Activated CD4-positive, alpha-beta T cell treated with anti-CD3 and anti-CD28 coated beads, Interleukin-2, amount 10 ng/mL, durations not matched to agents 7 days and 5 days (primary cell): Measurements from ENCODE around the gene ENOPH1. TPM values are rescaled to one million over a fixed set of nuclear protein-coding genes. Genes with fewer than 3 reads are reported as not detected.
"Not testable (repeated sequence)": the region's sequence is repeated elsewhere in the genome, so short reads cannot be mapped to it uniquely, and the experiment has no call there.

Source experiments
- CTCF ChIA-PET: fragments of 350-600 bp; sonication (Branson Sonifier 250); formaldehyde crosslinking; loops from one replicate; lab custom pipeline; 2021; ENCODE audit warnings: antibody characterized with exemption; lab: Charles Lee
- POLR2A ChIA-PET: fragments of 350-600 bp; sonication (Branson Sonifier 250); formaldehyde crosslinking; loops from one replicate; lab custom pipeline; 2021; ENCODE audit warnings: antibody characterized with exemption; lab: Charles Lee
- DNase-seq: peaks from one replicate; pipeline ENCODE4 v3.0.0-alpha.2; 2020
- H3K27ac Mint-ChIP-seq: one replicate; pipeline ENCODE4 v1.8.0; 2021; ENCODE audit warnings: mild to moderate bottlenecking, moderate library complexity, mixed read lengths
- H3K27me3 Mint-ChIP-seq: one replicate; pipeline ENCODE4 v1.8.0; 2021; ENCODE audit warnings: mixed read lengths
- H3K36me3 Mint-ChIP-seq: one replicate; pipeline ENCODE4 v1.8.0; 2021; ENCODE audit warnings: low read depth, mixed read lengths
- H3K4me1 Mint-ChIP-seq: one replicate; pipeline ENCODE4 v1.8.0; 2021; ENCODE audit warnings: mixed read lengths
- H3K4me3 Mint-ChIP-seq: one replicate; pipeline ENCODE4 v1.8.0; 2021; ENCODE audit warnings: mild to moderate bottlenecking, moderate library complexity, mixed read lengths
- H3K9me3 Mint-ChIP-seq: one replicate; pipeline ENCODE4 v1.8.0; 2021; ENCODE audit warnings: mixed read lengths
- total RNA-seq, 2 experiments: library from RNA; stranded (reverse); gene quantifications; one replicate each; pipeline ENCODE4 v1.2.3, GENCODE V29; 2021

The ENOPH1 gene
- total RNA-seq, 2 experiments from 2014 or later = 32.7 to 34.6 TPM

- Mint-ChIP-seq H3K9me3 (no peaks in the 10 kb centered on the region), H3K4me1 (no peaks in the 10 kb centered on the region), H3K27ac (no peak overlapping the region), H3K27me3 (no peaks in the 10 kb centered on the region), H3K4me3 (no peak overlapping the region), H3K36me3 (peaks cover 54% of the 10 kb centered on the region)
- ChIA-PET CTCF (interaction anchor here (0.7 to 2.4 kb wide), 7 partner anchors 11 to 288 kb away, joined by 3 to 7 read pairs (median 4); no protein-coding TSS in a partner anchor), POLR2A (no interaction called here)
- DNase-seq = no peak
These were observed 20.8 kb downstream of the ENOPH1 start for GRCh38 chr4:82450966-82451755.

- Mint-ChIP-seq H3K27ac (no peak overlapping the region), H3K4me3 (no peak overlapping the region), H3K9me3 (no peaks in the 10 kb centered on the region), H3K27me3 (no peaks in the 10 kb centered on the region), H3K4me1 (no peaks in the 10 kb centered on the region), H3K36me3 (peaks cover 63% of the 10 kb centered on the region)
- DNase-seq = no peak
- POLR2A ChIA-PET = interaction anchor here (0.6 kb wide), 1 partner anchor 22 kb away, joined by 3 read pairs; no protein-coding TSS in a partner anchor
- CTCF ChIA-PET = interaction anchor here (1.0 to 2.4 kb wide), 5 partner anchors 13 to 287 kb away, joined by 4 to 7 read pairs (median 4); no protein-coding TSS in a partner anchor
These were observed 21.6 kb downstream of the ENOPH1 start for GRCh38 chr4:82452026-82452425.

GRCh38 chr4:82457266-82457665 lies 26.9 kb downstream of the ENOPH1 start:
- H3K9me3 Mint-ChIP-seq = no peaks in the 10 kb centered on the region
- DNase-seq = no peak
- no peaks in the 10 kb centered on the region for H3K27me3 Mint-ChIP-seq
- ChIA-PET POLR2A (no interaction called here), CTCF (no interaction called here)
- peaks cover 45% of the 10 kb centered on the region for H3K36me3 Mint-ChIP-seq
- H3K27ac Mint-ChIP-seq = no peak overlapping the region
- H3K4me3 Mint-ChIP-seq = no peak overlapping the region
- peaks cover 4% of the 10 kb centered on the region for H3K4me1 Mint-ChIP-seq

- ChIA-PET POLR2A (no interaction called here), CTCF (interaction anchor here (0.5 to 2.0 kb wide), 3 partner anchors 11 to 300 kb away, joined by 3 to 6 read pairs (median 4); no protein-coding TSS in a partner anchor)
- no peak for DNase-seq
- H3K4me1 Mint-ChIP-seq = peaks cover 4% of the 10 kb centered on the region
- H3K9me3 Mint-ChIP-seq = no peaks in the 10 kb centered on the region
- no peaks in the 10 kb centered on the region for H3K27me3 Mint-ChIP-seq
- H3K36me3 Mint-ChIP-seq = peaks cover 38% of the 10 kb centered on the region
- no peak overlapping the region for H3K27ac Mint-ChIP-seq
- H3K4me3 Mint-ChIP-seq = no peak overlapping the region
These were observed 28.3 kb downstream of the ENOPH1 start for GRCh38 chr4:82458729-82459128.

- ChIA-PET POLR2A (no interaction called here), CTCF (interaction anchor here (0.7 to 1.6 kb wide), 4 partner anchors 11 to 39 kb away, joined by 3 to 4 read pairs (median 3); no protein-coding TSS in a partner anchor)
- H3K36me3 Mint-ChIP-seq = peaks cover 27% of the 10 kb centered on the region
- no peak overlapping the region for H3K27ac Mint-ChIP-seq
- no peak overlapping the region for H3K4me3 Mint-ChIP-seq
- H3K9me3 Mint-ChIP-seq = no peaks in the 10 kb centered on the region
- no peaks in the 10 kb centered on the region for H3K27me3 Mint-ChIP-seq
- no peak for DNase-seq
- H3K4me1 Mint-ChIP-seq = peaks cover 4% of the 10 kb centered on the region
These were observed 31.3 kb downstream of the ENOPH1 start for GRCh38 chr4:82461710-82462109.

GRCh38 chr4:82462415-82462831 lies 32.0 kb downstream of the ENOPH1 start:
- Mint-ChIP-seq H3K4me3 (no peak overlapping the region), H3K27me3 (no peaks in the 10 kb centered on the region), H3K36me3 (peaks cover 22% of the 10 kb centered on the region), H3K27ac (no peak overlapping the region), H3K9me3 (no peaks in the 10 kb centered on the region), H3K4me1 (peaks cover 4% of the 10 kb centered on the region)
- ChIA-PET CTCF (interaction anchor here (0.5 to 1.6 kb wide), 4 partner anchors 23 to 38 kb away, joined by 3 to 4 read pairs (median 4); no protein-coding TSS in a partner anchor), POLR2A (no interaction called here)
- DNase-seq = peak; percentile 90

GRCh38 chr4:82463221-82463620 lies 32.8 kb downstream of the ENOPH1 start:
- no peaks in the 10 kb centered on the region for H3K27me3 Mint-ChIP-seq
- H3K4me1 Mint-ChIP-seq = peaks cover 4% of the 10 kb centered on the region
- no peak for DNase-seq
- CTCF ChIA-PET = interaction anchor here (1.6 kb wide), 1 partner anchor 24 kb away, joined by 4 read pairs; no protein-coding TSS in a partner anchor
- no peak overlapping the region for H3K4me3 Mint-ChIP-seq
- H3K27ac Mint-ChIP-seq = no peak overlapping the region
- POLR2A ChIA-PET = no interaction called here
- H3K9me3 Mint-ChIP-seq = no peaks in the 10 kb centered on the region
- H3K36me3 Mint-ChIP-seq = peaks cover 18% of the 10 kb centered on the region

GRCh38 chr4:82467471-82467870 lies 37.1 kb downstream of the ENOPH1 start:
- CTCF ChIA-PET = interaction anchor here (1.2 kb wide), 2 partner anchors 18 to 38 kb away, joined by 3 to 4 read pairs; no protein-coding TSS in a partner anchor
- DNase-seq = no peak
- no peak overlapping the region for H3K27ac Mint-ChIP-seq
- no peak overlapping the region for H3K4me3 Mint-ChIP-seq
- H3K9me3 Mint-ChIP-seq = no peaks in the 10 kb centered on the region
- no peaks in the 10 kb centered on the region for H3K4me1 Mint-ChIP-seq
- POLR2A ChIA-PET = no interaction called here
- peaks cover 12% of the 10 kb centered on the region for H3K36me3 Mint-ChIP-seq
- H3K27me3 Mint-ChIP-seq = no peaks in the 10 kb centered on the region

- Mint-ChIP-seq H3K27me3 (no peaks in the 10 kb centered on the region), H3K4me3 (no peak overlapping the region), H3K36me3 (peaks cover 9% of the 10 kb centered on the region), H3K9me3 (no peaks in the 10 kb centered on the region), H3K27ac (peak overlapping the region; percentile 25), H3K4me1 (no peaks in the 10 kb centered on the region)
- no peak for DNase-seq
- POLR2A ChIA-PET = no interaction called here
- CTCF ChIA-PET = interaction anchor here (0.8 to 1.2 kb wide), 2 partner anchors 25 to 234 kb away, joined by 3 to 7 read pairs; no protein-coding TSS in a partner anchor
These were observed 39.5 kb downstream of the ENOPH1 start for GRCh38 chr4:82469791-82470345.

- H3K27ac Mint-ChIP-seq, H3K4me1 Mint-ChIP-seq, H3K27me3 Mint-ChIP-seq, H3K9me3 Mint-ChIP-seq, H3K4me3 Mint-ChIP-seq, POLR2A ChIA-PET, DNase-seq, H3K36me3 Mint-ChIP-seq: not testable (repeated sequence)
- CTCF ChIA-PET = interaction anchor here (1.6 to 1.9 kb wide), 2 partner anchors 28 to 188 kb away, joined by 3 to 4 read pairs; no protein-coding TSS in a partner anchor
These were observed 42.7 kb downstream of the ENOPH1 start for GRCh38 chr4:82473080-82473479.

- no peak overlapping the region for H3K27ac Mint-ChIP-seq
- no peaks in the 10 kb centered on the region for H3K27me3 Mint-ChIP-seq
- POLR2A ChIA-PET = no interaction called here
- H3K36me3 Mint-ChIP-seq = no peaks in the 10 kb centered on the region
- no peaks in the 10 kb centered on the region for H3K9me3 Mint-ChIP-seq
- no peaks in the 10 kb centered on the region for H3K4me1 Mint-ChIP-seq
- CTCF ChIA-PET = interaction anchor here (1.9 kb wide), 1 partner anchor 27 kb away, joined by 4 read pairs; no protein-coding TSS in a partner anchor
- H3K4me3 Mint-ChIP-seq = no peak overlapping the region
- no peak for DNase-seq
These were observed 43.3 kb downstream of the ENOPH1 start for GRCh38 chr4:82473621-82474164.

- H3K27ac Mint-ChIP-seq, H3K4me3 Mint-ChIP-seq, H3K27me3 Mint-ChIP-seq, POLR2A ChIA-PET, H3K4me1 Mint-ChIP-seq, H3K9me3 Mint-ChIP-seq, H3K36me3 Mint-ChIP-seq, DNase-seq: not testable (repeated sequence)
- CTCF ChIA-PET = interaction anchor here (1.4 kb wide), 1 partner anchor 9 kb away, joined by 5 read pairs; no protein-coding TSS in a partner anchor
These were observed 45.5 kb downstream of the ENOPH1 start for GRCh38 chr4:82475931-82476330.
